Prostate gland (tissue), 2 donors: ENCODE measurements around the gene GRID2. TPM values are rescaled to one million over a fixed set of nuclear protein-coding genes. Genes with fewer than 3 reads are reported as not detected.

Experiments
- DNase-seq: peaks from one replicate; pipeline ENCODE4 v3.0.0-alpha.2; 2019; ENCODE audit warnings: low spot score
- H3K27ac ChIP-seq, 2 donors: fragments of 200-600 bp; sonication (generic); 2 replicates each; pipeline ENCODE4 v1.5.1; 2017 to 2019
- H3K27me3 ChIP-seq: fragments of 200-600 bp; sonication (generic); replicated peaks from 2 replicates; pipeline ENCODE4 v1.5.1; 2019; ENCODE audit not compliant: insufficient read depth
- H3K36me3 ChIP-seq, 2 donors: fragments of 200-600 bp; sonication (generic); 1 replicate in 1 of 2; 2 replicates in 1 of 2; pipeline versions ENCODE4 v1.5.1 to v1.8.1; 2017 to 2019
- H3K4me1 ChIP-seq: fragments of 200-600 bp; sonication (generic); replicated peaks from 2 replicates; pipeline ENCODE4 v1.5.1; 2019
- H3K4me3 ChIP-seq, 2 donors: fragments of 200-600 bp; sonication (generic); 2 replicates each; pipeline ENCODE4 v1.5.1; 2017 to 2019
- H3K9me3 ChIP-seq: fragments of 200-600 bp; sonication (generic); 2 replicates; pipeline ENCODE4 v1.5.1; 2017
- CTCF ChIP-seq, 4 experiments: fragments of 200-600 bp in 2 of 4; fragments of 450-650 bp in 2 of 4; sonication (generic) in 2 of 4; IDR thresholded peaks; 1 replicate in 3 of 4; 2 replicates in 1 of 4; pipeline ENCODE4 v1.5.1; 2016 to 2019; ENCODE audit warnings: antibody characterized with exemption in 4 of 4, mild to moderate bottlenecking in 2 of 4, moderate library complexity in 2 of 4
- POLR2A ChIP-seq: fragments of 450-650 bp; IDR thresholded peaks from one replicate; pipeline ENCODE4 v1.6.1; 2016; ENCODE audit warnings: antibody characterized with exemption, mild to moderate bottlenecking
- POLR2AphosphoS5 ChIP-seq: sonication (generic); formaldehyde crosslinking; IDR thresholded peaks from one replicate; pipeline ENCODE4 v1.6.1; 2017; ENCODE audit warnings: antibody characterized with exemption
- WGBS: methylation state at CpG from one replicate; pipeline ENCODE4 v1.1.5; 2018; 5-methylcytosine and 5-hydroxymethylcytosine counted together
- intact Hi-C: fragments of 100-400 bp; cut with DNase I; formaldehyde crosslinking; loops from one replicate; pipeline ENCODE4 v1.14.2; 2022
- total RNA-seq, 2 donors: library from RNA; depleted of rRNA; stranded (reverse); fragments of >200 nt; gene quantifications; one replicate each; pipeline ENCODE4 v1.1.0, GENCODE V29; 2016

The GRID2 gene
- total RNA-seq, 2 donors from 2014 or later = 0.09 to 11.0 TPM

GRCh38 chr4:92304606-92305005 lies 840 bp downstream of the GRID2 start:
- intact Hi-C loops = no loop called here
- Histone ChIP-seq H3K36me3 (no peaks in the 10 kb centered on the region), H3K27me3 (peaks cover 2% of the 10 kb centered on the region), H3K4me3 (peak overlapping the region in 1 of 2 donors; percentile 22), H3K27ac (no peak overlapping the region), H3K4me1 (no peaks in the 10 kb centered on the region), H3K9me3 (no peaks in the 10 kb centered on the region)
- no peak for TF ChIP-seq POLR2AphosphoS5
- no peak for TF ChIP-seq POLR2A
- TF ChIP-seq CTCF (IDR thresholded peaks at IDR 0.05) = no peak
- WGBS = 4% methylated on average over 18 of the region's 18 CpGs
- DNase-seq = no peak

GRCh38 chr4:92305148-92305877 lies 1.5 kb downstream of the GRID2 start:
- intact Hi-C loops = no loop called here
- WGBS = under 1% methylated on average over 68 of the region's 68 CpGs
- peaks cover 2% of the 10 kb centered on the region for H3K27me3 ChIP-seq

GRCh38 chr4:92305878-92306520 lies 2.2 kb downstream of the GRID2 start:
- Histone ChIP-seq H3K36me3 (no peaks in the 10 kb centered on the region), H3K4me1 (no peaks in the 10 kb centered on the region), H3K9me3 (no peaks in the 10 kb centered on the region), H3K27me3 (peaks cover 2% of the 10 kb centered on the region), H3K27ac (no peak overlapping the region), H3K4me3 (peak overlapping the region; percentile 17 to 22)
- TF ChIP-seq POLR2AphosphoS5 (no peak), POLR2A (no peak), CTCF (IDR thresholded peaks at IDR 0.05) (no peak)
- DNase-seq = no peak
- 5% methylated on average over 15 of the region's 15 CpGs for WGBS
- intact Hi-C loops = no loop called here

More at GRCh38 chr4:92305148-92305877, 1.5 kb downstream of the GRID2 start:
- DNase-seq = peak; percentile 16
- no peak for TF ChIP-seq POLR2A
- TF ChIP-seq CTCF (IDR thresholded peaks at IDR 0.05) = no peak
- no peak for TF ChIP-seq POLR2AphosphoS5
- Histone ChIP-seq H3K36me3 (no peaks in the 10 kb centered on the region), H3K27ac (no peak overlapping the region), H3K4me1 (no peaks in the 10 kb centered on the region), H3K4me3 (peak overlapping the region; percentile 17 to 22), H3K9me3 (no peaks in the 10 kb centered on the region)

- H3K27ac ChIP-seq = no peak overlapping the region
- H3K27me3 ChIP-seq = peaks cover 2% of the 10 kb centered on the region
- no peak for TF ChIP-seq POLR2A
- no peak for TF ChIP-seq POLR2AphosphoS5
- TF ChIP-seq CTCF (IDR thresholded peaks at IDR 0.05) = no peak
- no peak for DNase-seq
- H3K4me1 ChIP-seq = no peaks in the 10 kb centered on the region
- intact Hi-C loops = no loop called here
- WGBS = 92% methylated on average over 2 of the region's 2 CpGs
- no peaks in the 10 kb centered on the region for H3K36me3 ChIP-seq
- no peak overlapping the region for H3K4me3 ChIP-seq
- no peaks in the 10 kb centered on the region for H3K9me3 ChIP-seq
Measured at GRCh38 chr4:92307181-92307580, 3.4 kb downstream of the GRID2 start.

GRCh38 chr4:92307866-92308265 lies 4.1 kb downstream of the GRID2 start:
- TF ChIP-seq POLR2A (no peak), CTCF (IDR thresholded peaks at IDR 0.05) (no peak), POLR2AphosphoS5 (no peak)

More at GRCh38 chr4:92307866-92308265, 4.1 kb downstream of the GRID2 start:
- WGBS = 47% methylated on average over 4 of the region's 4 CpGs
- intact Hi-C loops = no loop called here
- Histone ChIP-seq H3K9me3 (no peaks in the 10 kb centered on the region), H3K36me3 (no peaks in the 10 kb centered on the region), H3K4me1 (no peaks in the 10 kb centered on the region), H3K27ac (no peak overlapping the region), H3K27me3 (peaks cover 2% of the 10 kb centered on the region), H3K4me3 (no peak overlapping the region)
- DNase-seq = no peak
